GM12892 (cell line): ENCODE measurements around the gene ZNF688.

ENCODE experiments used
- DNase-seq: peaks from one replicate; pipeline ENCODE4 v3.0.0; 2011; ENCODE audit not compliant: insufficient read length
- FAIRE-seq: peaks from 2 replicates; lab custom pipeline; 2011; peaks lifted over from hg19 to GRCh38; lab: Jason Lieb, UNC
- POLR2A ChIP-seq: IDR thresholded peaks from 2 replicates; pipeline ENCODE4 v1.6.1; 2011; ENCODE audit warnings: low read depth, low read length, control low read depth
- POLR2AphosphoS5 ChIP-seq: IDR thresholded peaks from 2 replicates; pipeline ENCODE4 v1.6.1; 2011; ENCODE audit warnings: low read depth, low read length, control low read depth
- TAF1 ChIP-seq: IDR thresholded peaks from 2 replicates; pipeline ENCODE4 v1.6.1; 2011; ENCODE audit warnings: low read depth, mild to moderate bottlenecking, control low read depth, low read length, borderline replicate concordance

The ZNF688 gene

DNA sequence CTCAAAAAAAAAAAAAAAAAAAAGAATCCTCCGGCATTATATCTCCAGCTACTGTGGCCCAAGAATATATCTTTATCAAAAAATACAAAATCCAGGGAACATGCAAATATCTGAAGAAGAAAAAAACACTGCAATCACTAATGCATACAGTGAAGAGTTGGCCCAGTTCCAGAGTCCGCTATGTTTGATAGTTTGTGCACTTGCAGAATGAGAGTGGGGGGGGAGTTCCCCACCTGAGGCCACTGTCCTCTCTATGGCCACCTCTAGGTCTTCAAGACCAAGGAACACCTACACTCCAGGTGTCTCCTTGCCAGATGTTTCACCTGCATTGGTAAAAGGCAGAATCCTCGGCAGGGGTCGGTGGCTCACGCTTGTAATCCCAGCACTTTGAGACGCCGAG is 9.9 kb upstream of the ZNF688 start:
- FAIRE-seq (no peak), DNase-seq (no peak)
- TF ChIP-seq POLR2A = no peak
- no peak for TF ChIP-seq TAF1
- TF ChIP-seq POLR2AphosphoS5 = no peak

- FAIRE-seq (no peak), DNase-seq (no peak)
- TF ChIP-seq TAF1 (no peak), POLR2AphosphoS5 (no peak), POLR2A (no peak)
Measured at GRCh38 chr16:30574678-30575077, 3.2 kb upstream of the ZNF688 start.

DNA sequence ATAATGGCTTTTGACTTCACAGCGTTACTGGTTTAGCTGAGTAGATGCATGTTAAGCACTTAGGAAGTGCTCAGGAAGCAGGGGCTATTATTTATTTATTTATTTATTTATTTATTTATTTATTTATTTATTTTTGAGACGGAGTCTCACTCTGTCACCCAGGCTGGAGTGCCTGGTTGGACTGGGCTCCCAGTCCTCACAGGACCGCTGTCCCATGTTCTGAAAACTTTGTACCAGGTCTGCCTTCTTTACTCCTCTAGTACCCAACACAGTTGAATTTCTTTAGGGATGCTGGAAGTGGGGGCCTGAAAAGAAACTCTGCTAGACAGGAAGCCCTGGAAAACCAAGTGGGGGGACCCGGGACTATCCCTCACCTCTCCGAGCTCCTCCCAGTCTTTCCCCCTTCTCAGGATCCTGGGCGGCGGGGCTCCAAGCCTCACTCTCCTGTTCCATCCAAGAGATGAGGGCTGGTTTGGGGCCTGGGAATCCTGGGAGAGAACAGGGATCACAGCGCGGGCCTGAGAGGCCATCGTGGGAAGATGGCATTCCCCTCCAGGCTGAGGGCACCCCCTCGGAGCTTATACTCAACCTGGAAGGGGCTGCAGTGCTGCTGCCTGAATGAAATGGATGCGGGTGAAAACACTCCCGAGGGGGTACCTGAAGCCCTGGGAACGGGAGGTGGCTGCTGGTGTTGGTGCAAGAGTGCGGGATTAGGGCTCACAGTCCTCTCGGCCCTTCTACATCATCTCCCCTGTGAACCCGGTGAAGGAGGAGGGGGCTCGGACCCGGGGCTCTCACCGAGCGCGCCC is 674 bp downstream of the ZNF688 start:
- DNase-seq = no peak
- FAIRE-seq = no peak
- TF ChIP-seq TAF1 (no peak), POLR2AphosphoS5 (no peak), POLR2A (no peak; the same call in 1 of the 2 replicates)

DNA sequence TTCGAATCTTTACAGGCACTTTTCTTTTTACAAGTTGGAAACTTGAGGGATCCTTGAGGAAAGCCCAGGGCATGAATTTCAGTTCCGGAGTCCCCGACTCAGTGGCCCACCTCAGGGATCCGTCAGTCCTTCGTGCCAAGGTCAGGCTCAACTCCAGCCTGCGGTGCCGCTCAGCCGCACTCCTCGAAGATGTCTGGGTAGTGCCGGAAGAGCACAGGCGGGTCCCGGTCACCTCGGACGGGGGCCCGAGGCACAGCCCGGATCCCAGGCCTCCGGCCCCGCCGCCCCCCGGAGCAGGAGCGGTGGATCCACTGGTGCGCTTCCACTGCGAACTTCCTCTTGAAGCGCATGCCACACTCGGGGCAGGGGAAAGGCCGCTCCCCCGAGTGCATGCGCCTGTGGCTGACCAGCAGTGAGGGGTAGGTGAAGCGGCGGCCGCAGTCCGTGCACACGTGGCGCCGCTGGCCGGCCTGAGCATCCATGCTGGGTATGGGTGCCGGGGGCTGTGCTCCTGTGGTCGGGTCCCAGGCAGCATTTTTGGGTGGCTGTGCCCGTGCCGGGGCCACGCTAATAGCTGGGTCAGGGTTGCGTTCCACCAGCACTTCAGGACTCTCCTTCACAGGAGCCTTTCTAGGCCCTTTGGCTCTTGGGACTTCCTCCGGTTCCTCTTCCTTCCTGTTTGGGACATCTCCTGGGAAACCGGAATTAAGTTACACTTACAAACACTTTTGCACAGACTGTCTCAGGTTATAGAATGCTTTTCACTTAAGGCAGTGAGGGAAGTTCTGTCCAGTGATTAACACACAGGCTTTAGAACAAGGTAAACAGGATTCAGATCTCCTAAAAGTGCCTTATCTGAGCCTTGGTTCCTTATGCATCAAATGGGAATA is 1.5 kb downstream of the ZNF688 start:
- DNase-seq (no peak), FAIRE-seq (no peak)
- no peak for TF ChIP-seq POLR2AphosphoS5
- TF ChIP-seq TAF1 = no peak
- TF ChIP-seq POLR2A = no peak

- FAIRE-seq (no peak), DNase-seq (no peak)
- TF ChIP-seq TAF1 (no peak), POLR2A (no peak), POLR2AphosphoS5 (no peak)
Measured at GRCh38 chr16:30569281-30569680, 2.2 kb downstream of the ZNF688 start.

- peak; percentile 82 for FAIRE-seq
- no peak for TF ChIP-seq POLR2A
- no peak for TF ChIP-seq POLR2AphosphoS5
- no peak for TF ChIP-seq TAF1
- DNase-seq = peak; percentile 37
Measured at GRCh38 chr16:30567991-30568638, 3.4 kb downstream of the ZNF688 start.

GRCh38 chr16:30567160-30567990 is 4.1 kb downstream of the ZNF688 start:
- no peak for TF ChIP-seq TAF1
- no peak for FAIRE-seq
- no peak for DNase-seq

GRCh38 chr16:30566531-30566930 is 5.0 kb downstream of the ZNF688 start:
- no peak for TF ChIP-seq POLR2A
- TF ChIP-seq TAF1 = no peak
- TF ChIP-seq POLR2AphosphoS5 = no peak
- no peak for DNase-seq
- FAIRE-seq = no peak

GRCh38 chr16:30565984-30566383 is 5.5 kb downstream of the ZNF688 start:
- no peak for FAIRE-seq
- no peak for TF ChIP-seq TAF1
- TF ChIP-seq POLR2AphosphoS5 = no peak
- TF ChIP-seq POLR2A = no peak
- DNase-seq = no peak

GRCh38 chr16:30565526-30565925 is 6.0 kb downstream of the ZNF688 start:
- no peak for DNase-seq
- TF ChIP-seq POLR2A (no peak), TAF1 (no peak), POLR2AphosphoS5 (no peak)
- no peak for FAIRE-seq

DNA sequence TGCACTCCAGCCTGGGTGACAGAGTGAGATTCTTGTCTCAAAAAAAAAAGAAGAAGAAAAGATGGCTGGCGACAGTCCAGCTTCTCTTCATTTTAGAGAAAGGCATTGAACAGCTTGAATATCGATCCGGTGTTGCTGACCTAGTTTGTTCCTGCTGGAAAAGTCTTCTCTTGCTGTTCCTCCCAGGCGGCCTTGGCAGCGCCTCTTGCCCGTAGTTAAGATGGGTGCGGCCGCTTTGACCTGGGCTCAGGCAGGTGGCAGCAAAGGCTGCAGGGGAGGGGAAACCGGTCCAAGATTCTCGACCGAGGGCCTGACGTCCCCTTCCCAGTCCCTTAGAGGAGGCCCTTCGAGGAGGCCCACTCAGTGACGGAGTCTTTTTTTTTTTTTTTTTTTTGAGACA is 9.5 kb downstream of the ZNF688 start:
- DNase-seq = no peak
- TF ChIP-seq POLR2AphosphoS5 (no peak), POLR2A (no peak), TAF1 (no peak)
- FAIRE-seq = no peak
